ENCODE measurements around the gene ROBO1. TPM values are rescaled to one million over a fixed set of nuclear protein-coding genes. Genes with fewer than 3 reads are reported as not detected.

The ROBO1 gene
- total RNA-seq, 2 experiments from 2014 or later = 3.0 to 3.1 TPM

DNA sequence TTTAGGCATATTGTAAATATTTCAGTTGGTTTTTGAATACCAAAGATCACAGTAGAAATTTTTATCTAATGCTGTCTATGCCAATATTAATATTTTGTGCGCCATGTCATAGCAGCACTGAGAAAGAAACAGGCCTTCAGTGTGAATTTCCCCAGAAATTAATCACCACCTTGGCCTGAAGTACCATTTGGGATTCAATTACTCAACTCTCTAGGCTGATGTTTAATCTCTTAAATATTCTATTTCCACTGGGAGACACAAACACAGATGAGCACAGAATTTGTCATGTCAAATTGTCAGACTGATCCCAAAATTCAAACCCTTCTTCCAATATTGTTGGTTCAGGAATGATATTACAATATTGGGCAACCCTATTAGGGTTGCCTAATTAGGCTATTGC, 509.3 kb downstream of the ROBO1 start:
- Mint-ChIP-seq H3K27ac (no peak overlapping the region), H3K36me3 (ENCODE audit: low read depth) (no peaks in the 10 kb centered on the region), H3K4me1 (ENCODE audit: low read depth) (no peaks in the 10 kb centered on the region), H3K4me3 (no peak overlapping the region), H3K27me3 (ENCODE audit: low read depth) (no peaks in the 10 kb centered on the region), H3K9me3 (ENCODE audit: insufficient read depth) (peaks cover 8% of the 10 kb centered on the region)
- CTCF ChIA-PET = no interaction called here
- no peak for DNase-seq
- POLR2A ChIA-PET = no interaction called here
- ATAC-seq = no peak

DNA sequence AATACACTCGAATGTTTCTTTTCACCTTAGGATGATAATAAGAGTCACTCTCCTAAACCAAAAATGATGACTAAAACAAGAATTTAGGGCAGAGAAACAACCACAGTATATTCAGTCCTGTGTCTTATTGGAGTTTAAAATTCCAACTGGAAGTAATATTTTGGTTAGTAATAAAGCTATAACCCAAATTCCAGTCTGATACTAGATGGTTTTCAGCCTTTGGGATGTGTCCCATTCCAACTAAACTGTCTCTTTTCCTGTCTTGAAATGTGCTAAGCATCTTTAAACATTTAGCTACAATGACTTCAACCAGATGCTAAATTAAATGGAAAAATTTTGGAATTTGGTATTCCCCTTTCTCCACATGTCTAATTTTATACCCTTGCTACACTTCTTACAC, 510.0 kb downstream of the ROBO1 start:
- ChIA-PET POLR2A (no interaction called here), CTCF (no interaction called here)
- H3K4me1 Mint-ChIP-seq (ENCODE audit: low read depth) = no peaks in the 10 kb centered on the region

DNA sequence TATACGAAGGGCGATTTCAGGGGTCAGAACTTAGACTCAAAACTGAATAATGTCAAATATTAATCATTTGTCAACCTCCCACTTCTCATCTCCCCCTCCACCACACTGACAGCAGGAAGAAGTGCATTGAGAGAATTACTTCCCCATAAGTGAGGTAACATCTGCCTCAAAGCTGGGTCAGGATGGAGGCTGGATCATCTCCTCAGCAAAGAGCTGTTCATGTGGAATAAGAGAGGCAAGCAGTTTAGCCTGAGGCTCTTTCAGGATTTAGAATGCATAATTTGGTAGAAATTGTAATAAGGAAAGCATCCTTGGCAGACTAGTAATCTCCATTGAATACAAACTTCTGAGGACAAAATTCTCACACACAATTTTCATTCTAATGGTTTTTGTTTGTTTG, 512.1 kb downstream of the ROBO1 start:
- Mint-ChIP-seq H3K9me3 (ENCODE audit: insufficient read depth) (peaks cover 3% of the 10 kb centered on the region), H3K4me1 (ENCODE audit: low read depth) (no peaks in the 10 kb centered on the region), H3K27me3 (ENCODE audit: low read depth) (no peaks in the 10 kb centered on the region), H3K4me3 (no peak overlapping the region), H3K27ac (no peak overlapping the region), H3K36me3 (ENCODE audit: low read depth) (no peaks in the 10 kb centered on the region)
- DNase-seq (no peak), ATAC-seq (no peak)
- POLR2A ChIA-PET = no interaction called here
- CTCF ChIA-PET = no interaction called here

More for the DNA sequence above, 510.0 kb downstream of the ROBO1 start:
- Mint-ChIP-seq H3K27ac (no peak overlapping the region), H3K4me3 (no peak overlapping the region), H3K27me3 (ENCODE audit: low read depth) (no peaks in the 10 kb centered on the region), H3K36me3 (ENCODE audit: low read depth) (no peaks in the 10 kb centered on the region), H3K9me3 (ENCODE audit: insufficient read depth) (peaks cover 8% of the 10 kb centered on the region)
- DNase-seq = no peak
- no peak for ATAC-seq

DNA sequence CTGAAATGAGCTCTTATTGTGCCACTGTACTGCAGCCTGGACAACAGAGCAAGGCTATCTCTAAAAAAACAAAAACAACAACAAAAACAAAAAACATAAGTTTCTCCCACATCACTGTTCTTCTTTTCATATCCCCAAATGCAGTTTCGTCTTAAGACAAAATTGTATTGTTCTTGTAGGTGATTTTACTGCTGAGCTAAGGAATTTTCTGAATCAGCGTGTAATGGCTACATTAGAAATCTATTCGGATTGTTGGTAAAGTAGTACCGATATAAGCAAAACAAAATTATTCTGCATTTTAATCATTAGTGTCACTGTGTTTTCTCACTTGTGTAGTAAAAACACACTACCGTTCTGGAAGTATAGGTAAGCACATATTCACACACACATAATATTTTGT, 512.5 kb downstream of the ROBO1 start:
- POLR2A ChIA-PET = no interaction called here
- ATAC-seq (no peak), DNase-seq (no peak)
- no peak overlapping the region for H3K4me3 Mint-ChIP-seq
- H3K36me3 Mint-ChIP-seq (ENCODE audit: low read depth) = no peaks in the 10 kb centered on the region
- H3K4me1 Mint-ChIP-seq (ENCODE audit: low read depth) = no peaks in the 10 kb centered on the region
- no peak overlapping the region for H3K27ac Mint-ChIP-seq
- H3K27me3 Mint-ChIP-seq (ENCODE audit: low read depth) = no peaks in the 10 kb centered on the region
- no peaks in the 10 kb centered on the region for H3K9me3 Mint-ChIP-seq (ENCODE audit: insufficient read depth)
- CTCF ChIA-PET = no interaction called here

- Mint-ChIP-seq H3K27me3 (ENCODE audit: low read depth) (no peaks in the 10 kb centered on the region), H3K4me3 (no peak overlapping the region), H3K36me3 (ENCODE audit: low read depth) (no peaks in the 10 kb centered on the region), H3K27ac (no peak overlapping the region), H3K9me3 (ENCODE audit: insufficient read depth) (peaks cover 10% of the 10 kb centered on the region), H3K4me1 (ENCODE audit: low read depth) (no peaks in the 10 kb centered on the region)
- ATAC-seq = no peak
- ChIA-PET CTCF (no interaction called here), POLR2A (no interaction called here)
- no peak for DNase-seq
These were observed 514.1 kb downstream of the ROBO1 start for GRCh38 chr3:79253704-79254103.

- Mint-ChIP-seq H3K4me1 (ENCODE audit: low read depth) (no peaks in the 10 kb centered on the region), H3K27me3 (ENCODE audit: low read depth) (no peaks in the 10 kb centered on the region), H3K9me3 (ENCODE audit: insufficient read depth) (peaks cover 10% of the 10 kb centered on the region), H3K36me3 (ENCODE audit: low read depth) (no peaks in the 10 kb centered on the region), H3K4me3 (no peak overlapping the region), H3K27ac (no peak overlapping the region)
- CTCF ChIA-PET = no interaction called here
- DNase-seq (no peak), ATAC-seq (no peak)
- POLR2A ChIA-PET = no interaction called here
These were observed 514.5 kb downstream of the ROBO1 start for GRCh38 chr3:79253271-79253670.

DNA sequence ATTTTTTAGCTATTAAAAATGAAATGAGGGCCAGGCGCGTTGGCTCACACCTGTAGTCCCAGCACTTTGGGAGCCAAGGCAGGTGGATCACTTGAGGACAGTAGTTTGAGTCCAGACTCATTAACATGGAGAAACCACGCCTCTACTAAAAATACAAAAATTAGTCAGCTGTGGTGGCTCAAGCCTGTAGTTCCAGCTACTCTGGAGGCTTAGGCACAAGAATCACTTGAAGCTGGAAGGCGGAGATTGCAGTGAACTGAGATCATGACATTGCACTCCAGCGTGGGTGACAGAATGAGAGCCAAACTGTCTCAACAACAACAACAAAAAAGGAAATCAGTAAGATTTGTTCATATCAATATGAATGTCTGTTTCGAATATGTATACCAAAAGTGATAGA, 517.1 kb downstream of the ROBO1 start:
- POLR2A ChIA-PET = no interaction called here
- no peak overlapping the region for H3K27ac Mint-ChIP-seq
- CTCF ChIA-PET = no interaction called here

DNA sequence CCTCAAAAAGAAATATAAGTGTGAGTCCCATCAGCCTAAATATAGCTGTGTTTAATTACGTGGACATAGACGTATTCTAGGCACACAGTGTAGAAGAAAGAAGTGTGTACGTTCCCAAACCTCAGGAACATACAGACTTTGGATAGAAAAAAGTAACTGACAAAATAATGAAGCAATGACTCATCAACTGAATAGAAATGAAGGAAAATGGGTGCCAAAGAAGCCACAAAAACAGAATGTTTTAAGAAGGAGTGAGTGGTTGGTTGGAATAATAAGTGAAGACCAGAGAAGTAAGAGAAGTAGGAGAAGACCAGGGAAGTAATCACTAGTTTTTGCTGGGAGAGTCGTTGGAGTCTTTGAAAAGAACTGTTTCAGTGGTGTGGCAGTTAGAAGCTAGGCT, 518.1 kb downstream of the ROBO1 start:
- ATAC-seq (no peak), DNase-seq (no peak)
- CTCF ChIA-PET = no interaction called here
- Mint-ChIP-seq H3K4me1 (ENCODE audit: low read depth) (no peaks in the 10 kb centered on the region), H3K4me3 (no peak overlapping the region), H3K27ac (no peak overlapping the region), H3K36me3 (ENCODE audit: low read depth) (no peaks in the 10 kb centered on the region), H3K27me3 (ENCODE audit: low read depth) (no peaks in the 10 kb centered on the region), H3K9me3 (ENCODE audit: insufficient read depth) (peaks cover 10% of the 10 kb centered on the region)
- POLR2A ChIA-PET = no interaction called here

More for the DNA sequence above, 517.1 kb downstream of the ROBO1 start:
- no peaks in the 10 kb centered on the region for H3K27me3 Mint-ChIP-seq (ENCODE audit: low read depth)
- DNase-seq (no peak), ATAC-seq (no peak)
- H3K36me3 Mint-ChIP-seq (ENCODE audit: low read depth) = no peaks in the 10 kb centered on the region
- H3K9me3 Mint-ChIP-seq (ENCODE audit: insufficient read depth) = peaks cover 10% of the 10 kb centered on the region
- no peaks in the 10 kb centered on the region for H3K4me1 Mint-ChIP-seq (ENCODE audit: low read depth)
- H3K4me3 Mint-ChIP-seq = no peak overlapping the region

DNA sequence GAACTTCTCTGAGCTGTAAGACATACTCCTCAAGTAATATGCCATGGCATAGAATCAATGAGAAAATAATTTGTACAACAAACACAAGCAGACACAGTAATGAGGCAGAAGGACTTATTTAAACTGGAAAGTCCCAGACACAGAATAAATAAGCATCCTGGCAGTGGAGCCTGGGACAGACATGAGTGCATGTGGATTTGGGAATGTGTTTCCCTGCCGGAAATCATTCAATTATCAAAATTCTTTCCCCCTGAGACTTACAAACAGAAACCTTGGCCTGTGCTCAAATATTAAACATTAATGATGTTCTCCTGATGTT, 520.1 kb downstream of the ROBO1 start:
- CTCF ChIA-PET = no interaction called here
- H3K36me3 Mint-ChIP-seq (ENCODE audit: low read depth) = no peaks in the 10 kb centered on the region
- no peak overlapping the region for H3K27ac Mint-ChIP-seq
- DNase-seq (no peak), ATAC-seq (no peak)
- no peaks in the 10 kb centered on the region for H3K27me3 Mint-ChIP-seq (ENCODE audit: low read depth)
- peaks cover 10% of the 10 kb centered on the region for H3K9me3 Mint-ChIP-seq (ENCODE audit: insufficient read depth)
- POLR2A ChIA-PET = no interaction called here
- no peaks in the 10 kb centered on the region for H3K4me1 Mint-ChIP-seq (ENCODE audit: low read depth)
- H3K4me3 Mint-ChIP-seq = no peak overlapping the region

GRCh38 chr3:79246875-79247724, 520.7 kb downstream of the ROBO1 start:
- no peak for ATAC-seq
- Mint-ChIP-seq H3K9me3 (ENCODE audit: insufficient read depth) (peaks cover 10% of the 10 kb centered on the region), H3K36me3 (ENCODE audit: low read depth) (no peaks in the 10 kb centered on the region), H3K27ac (no peak overlapping the region), H3K4me1 (ENCODE audit: low read depth) (no peaks in the 10 kb centered on the region), H3K4me3 (no peak overlapping the region), H3K27me3 (ENCODE audit: low read depth) (no peaks in the 10 kb centered on the region)
- ChIA-PET CTCF (no interaction called here), POLR2A (no interaction called here)
- DNase-seq = no peak

DNA sequence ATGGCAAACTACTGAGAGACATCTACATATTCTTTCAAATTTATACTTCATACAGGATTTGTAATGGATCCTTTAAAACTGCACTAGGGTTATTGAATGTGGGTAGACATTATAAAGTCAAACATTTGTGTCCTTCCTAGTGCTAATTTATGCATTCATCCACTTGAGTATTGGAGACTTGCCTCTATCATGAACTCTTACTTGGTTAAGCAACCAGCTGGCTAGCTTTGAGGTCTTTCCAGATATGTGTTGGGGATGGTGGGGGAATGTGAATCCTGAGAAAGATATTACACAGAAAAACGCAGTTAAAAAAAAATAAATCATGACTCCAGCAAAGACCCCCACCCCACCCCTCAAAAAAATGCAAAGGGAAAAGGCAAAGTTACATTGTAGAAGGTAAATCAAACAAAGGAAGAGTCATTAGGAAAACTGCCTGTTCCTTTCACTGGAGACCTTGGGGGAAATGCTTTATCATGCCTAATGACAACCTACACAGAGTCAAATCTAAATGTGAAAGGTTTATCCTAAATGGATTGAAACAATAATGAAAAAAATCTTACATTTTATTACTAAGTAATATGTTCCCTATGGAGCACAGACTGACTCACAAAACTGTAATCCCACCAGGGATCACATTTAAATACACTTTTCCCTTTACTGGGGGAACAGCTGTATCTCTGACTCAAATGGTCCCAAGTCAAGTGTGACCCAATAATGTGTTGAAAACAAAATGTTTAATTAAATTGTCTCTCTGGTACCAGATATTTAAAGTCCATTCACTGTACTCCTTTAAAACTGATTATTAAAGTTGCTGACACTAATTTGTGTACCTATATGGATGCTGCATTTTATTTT, 522.3 kb downstream of the ROBO1 start:
- Mint-ChIP-seq H3K4me1 (ENCODE audit: low read depth) (no peaks in the 10 kb centered on the region), H3K36me3 (ENCODE audit: low read depth) (no peaks in the 10 kb centered on the region), H3K4me3 (no peak overlapping the region), H3K27ac (no peak overlapping the region), H3K9me3 (ENCODE audit: insufficient read depth) (peaks cover 14% of the 10 kb centered on the region), H3K27me3 (ENCODE audit: low read depth) (no peaks in the 10 kb centered on the region)
- CTCF ChIA-PET = no interaction called here
- POLR2A ChIA-PET = no interaction called here
- DNase-seq (no peak), ATAC-seq (no peak)

- CTCF ChIA-PET = no interaction called here
- DNase-seq (no peak), ATAC-seq (no peak)
- H3K4me3 Mint-ChIP-seq = no peak overlapping the region
- H3K4me1 Mint-ChIP-seq (ENCODE audit: low read depth) = no peaks in the 10 kb centered on the region
- H3K27me3 Mint-ChIP-seq (ENCODE audit: low read depth) = no peaks in the 10 kb centered on the region
- H3K9me3 Mint-ChIP-seq (ENCODE audit: insufficient read depth) = no peaks in the 10 kb centered on the region
- no peaks in the 10 kb centered on the region for H3K36me3 Mint-ChIP-seq (ENCODE audit: low read depth)
- POLR2A ChIA-PET = no interaction called here
- no peak overlapping the region for H3K27ac Mint-ChIP-seq
These were observed 531.3 kb downstream of the ROBO1 start for GRCh38 chr3:79236496-79236895.

All from activated CD8-positive, alpha-beta T cell treated with anti-CD3 and anti-CD28 coated beads, Interleukin-2, amount 10 ng/mL, durations not matched to agents 7 days and 5 days (primary cell).